Fibroblast of pulmonary artery (primary cell): ENCODE measurements around the gene TENM3.

Source experiments
- DNase-seq: peaks from one replicate; pipeline ENCODE4 v3.0.0-alpha.2; 2010; ENCODE audit warnings: low read depth
- H3K4me3 ChIP-seq: replicated peaks from 2 replicates; pipeline ENCODE4 v1.5.1; 2011; ENCODE audit warnings: low read depth, mild to moderate bottlenecking, control low read depth, low read length, moderate library complexity
- CTCF ChIP-seq: IDR thresholded peaks from 2 replicates; pipeline ENCODE4 v1.5.1; 2011; ENCODE audit warnings: mild to moderate bottlenecking, control low read depth, low read length, inconsistent platforms; ENCODE audit errors: missing control alignments

TENM3 gene

GRCh38 chr4:182801636-182802035 lies 558.4 kb downstream of the TENM3 start:
- no peak for TF ChIP-seq CTCF
- no peak overlapping the region for H3K4me3 ChIP-seq
- DNase-seq, result no peak

- no peak overlapping the region for H3K4me3 ChIP-seq
- DNase-seq, result no peak
- no peak for TF ChIP-seq CTCF
These were observed 559.4 kb downstream of the TENM3 start for GRCh38 chr4:182802621-182803020.

- DNase-seq, result no peak
- H3K4me3 ChIP-seq, result no peak overlapping the region
- no peak for TF ChIP-seq CTCF
These were observed 560.0 kb downstream of the TENM3 start for GRCh38 chr4:182803235-182803634.

- TF ChIP-seq CTCF, result no peak
These were observed 560.9 kb downstream of the TENM3 start for GRCh38 chr4:182804131-182804530.

GRCh38 chr4:182805321-182805720 lies 562.1 kb downstream of the TENM3 start:
- no peak overlapping the region for H3K4me3 ChIP-seq
- no peak for DNase-seq
- TF ChIP-seq CTCF, result no peak

More at GRCh38 chr4:182804131-182804530, 560.9 kb downstream of the TENM3 start:
- H3K4me3 ChIP-seq, result no peak overlapping the region
- no peak for DNase-seq

- TF ChIP-seq CTCF, result no peak
- no peak for DNase-seq
- H3K4me3 ChIP-seq, result no peak overlapping the region
These were observed 562.5 kb downstream of the TENM3 start for GRCh38 chr4:182805750-182806149.

GRCh38 chr4:182806259-182807252 lies 563.4 kb downstream of the TENM3 start:
- peak; percentile 69 for TF ChIP-seq CTCF
- H3K4me3 ChIP-seq, result peak overlapping the region; percentile 55
- peak; percentile 70 for DNase-seq
